ENCODE results near the gene MT1H.
"Not testable (repeated sequence)": the region's sequence is repeated elsewhere in the genome, so short reads cannot be mapped to it uniquely, and the experiment has no call there.

Gene MT1H

DNA sequence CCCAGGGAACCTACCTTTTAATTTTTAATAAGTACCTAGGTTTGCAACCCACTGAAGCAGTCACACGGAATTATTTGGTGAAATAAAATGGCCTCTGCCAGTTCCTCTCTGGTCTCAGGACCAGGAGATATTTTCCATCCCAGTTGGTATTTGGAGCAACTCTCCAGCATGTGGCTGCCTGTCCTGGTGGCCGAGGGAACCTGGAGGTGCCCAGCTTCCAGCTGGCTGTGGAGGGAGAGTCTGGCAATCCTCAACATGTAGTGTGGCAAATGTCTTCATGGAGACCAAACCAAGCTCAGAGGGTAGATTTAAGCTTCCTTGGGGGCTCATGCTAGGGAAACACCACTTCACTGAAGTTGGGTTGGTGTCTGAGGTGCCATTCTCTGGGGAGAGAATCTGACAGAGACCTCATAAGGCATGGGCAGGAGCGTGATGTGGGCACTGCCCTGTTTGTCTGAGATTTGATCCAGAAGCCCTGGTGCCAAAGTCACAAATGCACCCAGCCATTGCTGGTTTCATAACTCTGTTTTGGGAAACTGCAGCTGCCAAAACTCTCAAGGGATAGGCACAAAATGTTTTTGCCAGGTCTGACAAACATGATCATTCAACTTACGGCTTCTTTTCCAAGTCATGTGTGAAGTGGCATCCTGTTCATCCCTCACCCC lies 15.4 kb downstream of the MT1H start:
- DNase-seq (ENCODE audit: low read depth in 3 of 3) = no peak

DNA sequence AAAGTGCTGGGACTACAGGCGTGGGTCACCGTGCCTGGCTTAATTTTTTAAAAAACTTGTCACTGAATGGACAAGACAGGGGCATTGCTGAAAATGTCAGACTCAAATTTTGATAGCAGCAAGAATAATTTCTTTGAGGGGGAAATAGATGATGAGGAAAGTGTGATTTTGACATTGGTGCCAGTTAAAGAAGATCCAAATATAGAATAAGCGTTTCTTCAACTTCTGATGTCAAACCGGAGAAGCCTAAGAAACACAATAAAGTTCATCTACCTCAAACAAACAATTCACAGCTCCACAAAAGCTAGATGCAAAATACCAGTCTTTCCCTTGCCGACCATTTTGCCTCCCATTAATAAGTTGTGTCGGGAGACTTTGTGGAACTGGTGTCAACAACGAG lies 17.1 kb downstream of the MT1H start:
- DNase-seq (ENCODE audit: low read depth in 3 of 3) = no peak

DNA sequence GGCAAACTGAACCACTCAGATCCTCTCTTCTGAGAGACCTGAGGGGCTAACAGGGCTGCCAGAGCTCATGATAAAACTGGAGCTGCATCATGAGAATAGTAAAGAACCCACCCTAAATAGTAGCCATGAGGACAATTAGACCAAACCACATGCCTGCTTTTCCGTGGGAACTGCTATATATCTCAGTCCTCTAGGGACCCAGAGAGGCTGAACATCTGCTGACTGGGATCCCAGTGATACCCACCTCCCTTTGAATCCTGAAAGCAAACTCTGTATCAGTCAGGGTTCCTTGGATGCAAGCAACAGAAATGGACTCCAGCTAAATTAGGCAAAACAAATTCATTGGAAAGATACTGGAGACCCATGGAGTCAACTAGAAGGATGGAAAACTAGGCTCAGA lies 19.1 kb downstream of the MT1H start:
- DNase-seq (ENCODE audit: low read depth in 3 of 3) = no peak

DNA sequence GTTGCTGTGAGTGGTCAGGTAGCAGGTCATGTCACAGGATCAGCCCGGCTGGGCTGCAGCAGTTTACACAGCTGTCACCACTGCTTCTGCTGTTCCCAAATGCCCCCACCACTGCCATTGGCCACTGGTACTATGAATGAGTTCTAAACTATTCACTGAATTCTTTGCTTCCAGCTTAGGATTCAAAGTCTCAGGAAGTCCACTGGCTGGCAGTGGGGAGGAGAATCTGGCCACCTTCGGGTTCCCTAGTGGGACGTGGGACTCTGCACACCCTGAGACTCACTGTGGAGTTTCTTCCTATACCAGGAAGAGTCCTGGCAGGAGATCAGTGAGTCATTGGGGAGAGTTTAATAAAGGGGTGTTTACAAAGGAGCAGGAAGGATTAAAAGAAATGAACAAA lies 19.6 kb downstream of the MT1H start:
- no peak for DNase-seq (ENCODE audit: low read depth in 3 of 3)

DNA sequence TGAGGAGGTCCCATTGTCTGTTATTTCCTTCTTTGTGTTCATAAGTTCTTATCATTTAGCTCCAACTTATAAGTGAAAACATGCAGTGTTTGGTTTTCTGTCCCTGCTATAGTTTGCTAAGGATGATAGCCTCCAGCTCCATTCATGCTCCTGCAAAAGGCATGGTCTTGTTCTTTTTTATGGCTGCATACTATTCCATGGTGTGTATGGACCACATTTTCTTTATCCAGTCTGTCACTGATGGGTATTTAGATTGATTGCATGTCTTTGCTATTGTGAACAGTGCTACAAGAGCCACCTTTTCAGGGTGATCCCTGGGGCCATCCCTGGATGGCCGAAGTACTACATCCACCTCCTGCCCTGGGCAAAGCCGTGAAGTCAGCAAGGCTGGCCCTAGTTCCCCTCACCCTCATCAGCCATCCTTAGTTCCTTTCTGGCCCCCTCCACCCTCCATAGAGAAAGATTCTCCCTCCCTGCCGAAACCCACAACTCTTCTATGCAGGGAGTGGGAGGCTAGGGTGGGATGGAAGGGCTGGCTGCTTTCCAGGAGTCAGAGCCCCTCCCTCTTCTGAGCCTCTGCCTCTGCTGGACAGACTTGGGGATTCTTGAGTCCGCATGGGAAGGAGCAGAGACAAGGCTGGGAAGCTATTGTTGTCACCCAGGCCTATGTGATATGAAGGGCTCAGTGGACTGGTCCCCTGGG lies 21.0 kb downstream of the MT1H start:
- DNase-seq (ENCODE audit: low read depth in 3 of 3) = no peak

DNA sequence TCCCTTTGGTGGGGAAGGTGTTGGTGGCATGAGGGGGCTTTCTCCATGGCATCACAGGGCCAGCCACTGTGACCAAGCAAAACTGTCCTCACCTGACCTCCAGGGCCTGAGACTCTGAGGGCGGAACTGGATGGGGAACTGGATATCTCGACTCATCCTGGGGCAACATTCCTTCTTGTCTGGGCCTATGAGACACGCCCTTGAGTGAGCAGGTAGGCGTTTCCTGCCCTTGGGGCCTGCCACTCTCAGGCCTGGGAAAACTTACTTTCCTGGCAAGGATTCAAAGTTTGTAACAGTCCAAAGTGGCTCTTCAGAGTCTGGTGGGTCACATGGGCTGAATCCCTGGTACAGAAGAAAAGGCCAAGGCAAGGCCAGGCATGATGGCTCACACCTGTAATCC lies 22.3 kb downstream of the MT1H start:
- DNase-seq (ENCODE audit: low read depth in 3 of 3) = no peak

DNA sequence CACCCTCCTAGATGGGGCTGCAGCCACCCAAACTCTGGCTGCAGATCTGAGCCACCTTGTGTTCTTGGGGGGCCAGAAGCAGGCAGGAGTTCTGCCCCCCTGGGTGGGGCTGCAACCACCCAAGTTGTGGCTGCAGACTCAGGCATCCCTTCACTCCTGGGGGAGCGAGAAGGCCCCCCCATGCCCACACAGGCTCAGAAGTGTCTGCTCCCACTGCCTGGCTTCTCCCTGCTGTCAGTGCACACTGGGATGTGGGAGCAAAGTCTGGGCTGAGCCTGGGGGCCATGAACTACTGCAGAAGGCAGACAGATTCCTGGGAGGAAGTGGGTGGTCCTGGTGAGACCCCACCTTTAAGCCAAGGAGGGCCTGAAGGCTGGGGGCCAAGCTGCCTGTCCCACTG lies 25.6 kb downstream of the MT1H start:
- no peak for DNase-seq (ENCODE audit: low read depth in 3 of 3)

DNA sequence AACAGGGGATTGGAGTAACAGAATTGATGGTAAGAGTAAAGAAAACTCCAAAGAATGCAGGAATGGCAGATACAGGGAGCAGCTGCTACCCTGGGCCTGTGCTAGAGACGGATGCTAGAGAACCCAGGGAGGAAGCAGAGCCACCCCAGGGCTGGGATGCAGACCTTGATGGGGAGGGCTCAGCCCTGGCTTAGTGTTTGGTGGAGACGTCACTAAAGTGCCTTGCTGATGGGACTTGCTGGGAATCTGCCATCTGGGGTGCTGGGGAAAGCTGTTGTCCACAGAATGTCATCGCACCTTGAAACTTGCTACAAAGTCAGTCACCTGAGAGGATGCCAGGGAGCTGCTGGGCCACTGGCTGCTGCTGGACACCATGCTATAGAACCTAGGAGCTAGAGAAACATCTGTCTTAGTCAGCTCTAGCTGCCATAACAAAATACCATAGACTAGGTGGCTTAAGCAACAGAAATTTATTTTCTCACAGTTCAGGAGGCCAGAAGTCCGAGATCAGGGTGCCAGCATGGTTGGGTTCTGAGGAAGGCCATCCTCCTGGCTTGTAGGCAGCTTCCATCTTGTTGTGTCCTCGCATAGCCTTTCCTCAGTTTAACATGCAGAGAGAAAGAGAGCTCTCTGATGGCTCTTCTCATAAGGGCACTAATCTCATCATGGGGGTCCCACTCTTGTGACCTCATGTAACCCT lies 28.0 kb downstream of the MT1H start:
- no peak for DNase-seq (ENCODE audit: low read depth in 3 of 3)

DNA sequence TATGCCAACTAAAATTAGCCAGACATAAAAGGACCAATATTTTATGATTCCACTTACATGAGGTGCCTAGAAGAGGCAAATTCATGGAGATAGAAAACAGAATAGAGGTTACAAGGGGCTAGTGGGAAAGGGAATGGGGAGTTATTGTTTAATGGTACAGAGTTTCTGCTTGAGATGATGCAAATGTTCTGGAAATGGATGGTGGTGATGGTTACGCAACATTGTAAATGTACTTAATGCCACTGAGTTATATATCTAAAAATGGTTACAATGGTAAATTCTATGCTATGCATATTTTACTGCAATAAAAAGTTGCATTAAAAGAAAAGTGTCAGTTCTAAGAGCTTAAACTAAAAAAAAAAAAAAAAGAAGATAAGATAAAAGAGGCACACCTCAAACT lies 30.6 kb downstream of the MT1H start:
- no peak for DNase-seq (ENCODE audit: low read depth in 3 of 3)

DNA sequence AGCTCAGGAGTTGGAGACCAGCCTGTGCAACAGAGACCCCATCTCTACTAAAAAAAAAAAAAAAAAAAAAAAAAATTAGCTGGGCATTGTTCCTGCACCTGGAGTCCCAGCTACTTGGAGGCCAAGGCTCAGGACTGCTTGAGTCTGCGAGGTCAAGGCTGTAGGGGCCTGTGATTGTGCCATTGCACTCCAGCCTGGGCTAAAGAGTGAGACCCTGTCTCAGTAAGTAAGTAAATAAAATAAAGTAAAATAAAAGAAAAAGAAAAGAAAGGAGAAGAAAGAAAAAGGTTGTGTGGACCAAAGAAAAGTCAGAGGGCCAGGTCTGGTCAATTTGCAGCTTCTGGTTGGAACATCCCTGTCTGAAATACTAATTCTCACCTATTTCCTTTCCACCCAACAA lies 31.0 kb downstream of the MT1H start:
- DNase-seq (ENCODE audit: low read depth in 3 of 3) = no peak

DNA sequence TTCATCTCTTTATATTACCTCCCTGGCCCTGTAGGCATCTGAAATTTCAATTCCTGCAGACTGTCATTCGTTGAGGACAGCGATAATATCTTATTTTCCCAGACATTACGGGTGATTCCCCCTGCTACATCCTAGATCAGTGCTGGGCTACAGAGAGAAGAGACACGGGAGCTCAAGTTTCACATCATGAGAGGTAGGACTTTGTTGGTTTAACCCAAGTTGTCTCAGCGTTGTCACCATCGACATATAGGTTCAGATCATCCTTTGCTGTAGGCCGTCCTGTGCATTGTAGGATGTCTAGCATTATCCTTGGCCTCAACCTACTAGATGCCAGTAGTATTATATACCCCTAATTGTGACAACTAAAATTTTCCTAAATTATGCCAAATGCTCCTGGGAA lies 31.9 kb downstream of the MT1H start:
- DNase-seq (ENCODE audit: low read depth in 3 of 3) = no peak

DNA sequence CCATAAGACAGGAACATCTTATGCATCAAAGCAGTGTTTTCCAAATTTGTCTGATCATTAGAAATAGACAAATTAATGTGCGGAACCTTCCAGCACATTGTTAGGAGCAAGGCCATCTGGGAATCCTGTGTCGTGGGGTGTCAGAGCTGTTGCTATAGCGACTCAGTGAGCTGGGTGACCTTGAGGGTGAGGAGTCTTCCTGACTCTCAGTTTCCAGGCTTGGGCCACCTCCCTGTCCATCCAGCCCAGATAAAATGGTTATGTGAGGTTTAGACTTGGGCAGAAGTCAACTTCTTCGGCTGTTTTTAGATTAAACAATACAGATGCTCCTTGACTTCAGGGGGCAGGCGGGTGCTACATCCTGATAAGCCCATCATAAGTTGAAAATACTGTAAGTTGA lies 33.2 kb downstream of the MT1H start:
- DNase-seq (ENCODE audit: low read depth in 3 of 3) = no peak

DNA sequence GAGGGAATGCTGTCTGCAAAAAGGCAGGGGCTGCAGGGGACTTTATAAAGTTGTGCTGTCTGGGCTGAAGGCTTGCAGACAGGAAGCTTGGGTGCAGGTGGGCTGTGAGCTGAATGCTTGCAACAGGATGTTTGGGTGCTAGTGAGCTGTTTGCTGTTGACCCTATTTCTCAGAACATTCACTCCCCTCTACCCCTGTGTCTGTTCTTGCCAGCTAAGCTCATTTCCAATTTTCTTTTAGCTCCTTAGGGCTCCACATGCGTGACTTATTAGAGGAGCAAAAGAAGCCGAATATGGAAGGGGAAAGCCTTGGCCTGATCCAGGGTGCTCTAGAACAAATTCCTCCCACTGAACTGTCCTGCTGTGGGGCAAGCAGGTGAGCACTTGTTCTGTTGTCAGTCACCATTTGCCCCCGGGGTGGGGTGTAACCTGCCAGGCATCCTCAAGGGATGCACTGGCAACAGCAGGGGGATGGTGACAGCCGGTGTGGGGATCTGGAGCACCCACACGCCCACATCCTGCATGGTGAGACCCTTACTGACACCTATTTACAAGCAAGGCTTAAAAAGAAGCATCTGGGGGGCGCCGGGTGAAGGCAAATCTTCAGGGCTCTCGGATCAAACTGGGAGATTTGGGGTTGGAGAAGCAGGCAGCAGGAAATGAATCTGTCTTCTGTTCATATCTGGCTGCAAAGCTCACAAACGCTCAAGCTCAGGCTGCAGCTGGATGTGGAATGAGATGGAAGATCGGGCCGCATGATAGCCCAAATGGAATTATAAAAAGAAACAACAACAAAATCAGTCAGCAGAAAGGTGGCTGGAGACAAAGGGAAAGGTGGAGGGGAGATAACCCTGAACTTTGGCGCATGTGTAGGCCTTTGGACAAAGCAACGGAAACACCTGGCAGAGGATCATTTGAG lies 39.2 kb downstream of the MT1H start:
- no peak for DNase-seq (ENCODE audit: low read depth in 3 of 3)

DNA sequence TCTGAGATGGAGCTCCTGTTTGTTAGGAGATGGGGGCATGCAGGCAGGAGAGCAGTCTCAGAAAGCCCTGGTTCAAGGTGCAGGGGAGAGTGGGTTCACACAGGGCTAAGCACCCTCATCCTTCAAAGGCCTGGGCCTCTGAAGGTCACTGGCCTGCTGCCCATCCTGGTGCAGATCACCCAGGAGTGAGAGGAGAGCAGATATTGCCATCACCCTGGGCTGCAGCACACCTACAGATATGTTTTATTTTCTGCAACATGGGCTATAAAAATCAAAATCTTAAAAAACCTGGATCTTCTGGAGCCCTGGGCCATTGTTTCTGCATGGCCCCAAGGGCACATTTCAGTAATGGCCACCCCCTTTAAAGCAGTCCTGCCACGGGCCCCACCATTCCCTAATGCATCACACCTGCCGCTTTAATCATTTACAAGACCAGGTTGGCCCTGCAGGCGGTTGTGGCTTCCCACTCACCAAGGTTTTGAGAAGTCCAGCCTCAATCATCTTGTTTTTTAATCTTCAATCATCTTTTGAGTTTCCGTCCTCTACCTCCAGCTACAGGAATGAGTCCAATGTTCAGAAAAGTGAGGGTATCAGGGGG lies 39.9 kb downstream of the MT1H start:
- DNase-seq (ENCODE audit: low read depth in 3 of 3) = no peak

DNA sequence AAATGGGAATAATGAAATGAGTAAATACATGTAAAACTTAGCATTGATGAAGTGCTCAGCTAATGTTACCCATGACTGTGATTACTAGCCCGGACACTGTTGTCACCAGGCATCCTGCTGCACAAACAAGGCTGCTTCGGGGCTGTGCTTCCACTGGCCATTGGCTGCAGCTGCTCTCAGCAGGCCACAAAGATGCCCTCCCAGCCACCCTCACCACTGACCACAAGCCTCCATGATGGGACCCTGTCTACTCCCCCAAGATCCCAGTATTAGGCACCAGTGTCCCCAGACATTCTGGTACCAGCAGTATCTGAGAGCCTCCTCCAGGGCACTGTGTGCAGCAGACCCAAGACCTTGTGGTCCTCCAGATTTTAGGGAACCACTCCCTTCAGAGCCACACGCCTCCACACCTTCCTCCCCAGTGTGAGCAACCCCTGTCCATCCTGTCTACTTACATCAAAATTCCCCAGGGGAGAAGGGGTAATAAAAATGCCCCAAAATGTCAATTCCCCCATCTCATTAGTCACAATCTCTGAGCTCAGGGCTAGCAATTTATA lies 40.6 kb downstream of the MT1H start:
- no peak for DNase-seq (ENCODE audit: low read depth in 3 of 3)

DNA sequence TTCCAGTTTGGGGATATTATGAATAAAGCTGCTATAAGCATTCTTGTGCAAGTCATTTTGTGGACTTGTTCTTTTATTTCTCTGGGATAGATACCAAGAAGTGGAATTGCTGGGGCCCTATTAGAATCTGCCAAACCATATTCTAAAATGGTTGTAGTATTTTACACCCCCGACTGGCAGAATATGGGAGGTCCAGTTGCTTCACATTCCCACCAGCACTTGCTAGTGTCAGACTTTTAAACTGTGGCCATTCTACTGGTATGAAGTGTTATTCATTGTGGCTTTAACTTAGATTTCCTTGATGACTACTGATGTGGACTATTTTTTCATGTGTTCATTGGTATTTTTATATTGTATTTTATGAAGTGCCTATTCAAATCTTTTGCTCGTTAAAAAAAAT lies 42.2 kb downstream of the MT1H start:
- DNase-seq (ENCODE audit: low read depth in 3 of 3) = no peak

DNA sequence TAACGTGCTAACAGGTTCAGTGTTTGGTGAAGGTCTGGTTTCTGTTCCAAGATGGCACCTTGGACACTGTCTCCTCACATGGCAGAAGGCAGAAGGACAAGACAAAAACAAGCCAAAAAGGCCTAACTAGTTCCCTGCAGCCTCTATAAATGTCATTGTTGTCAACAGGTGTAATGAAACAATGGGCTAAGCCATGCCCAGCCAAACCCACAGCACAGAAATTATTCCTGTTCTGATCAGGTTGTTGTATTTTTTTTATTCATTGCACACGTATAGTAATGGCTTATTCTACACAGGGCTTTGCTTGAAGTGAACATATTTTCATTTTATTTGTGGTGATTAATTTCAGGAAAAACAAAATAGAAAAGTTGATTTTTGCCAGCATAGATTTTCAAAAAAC lies 44.2 kb downstream of the MT1H start:
- DNase-seq (ENCODE audit: low read depth in 3 of 3) = no peak

DNA sequence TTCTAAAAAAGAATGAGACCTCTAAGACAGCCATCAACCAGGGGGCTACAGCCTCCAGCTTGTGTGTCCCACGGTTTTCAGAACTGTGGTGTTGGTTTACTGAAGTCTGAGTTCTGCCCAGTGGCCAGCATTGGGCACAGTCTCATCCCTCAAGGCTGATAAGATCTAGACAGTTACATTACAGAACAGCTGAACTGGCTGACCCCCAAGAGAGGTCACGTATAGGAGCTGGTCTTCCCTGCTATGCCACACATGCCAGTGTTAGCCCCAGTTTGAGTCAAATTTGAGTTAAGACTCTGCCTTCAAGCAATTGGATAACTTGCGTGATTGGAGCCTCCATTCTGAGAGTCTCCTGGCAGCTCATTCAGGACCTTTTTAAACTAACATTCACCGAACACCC lies 45.5 kb downstream of the MT1H start:
- DNase-seq (ENCODE audit: low read depth in 3 of 3) = no peak

DNA sequence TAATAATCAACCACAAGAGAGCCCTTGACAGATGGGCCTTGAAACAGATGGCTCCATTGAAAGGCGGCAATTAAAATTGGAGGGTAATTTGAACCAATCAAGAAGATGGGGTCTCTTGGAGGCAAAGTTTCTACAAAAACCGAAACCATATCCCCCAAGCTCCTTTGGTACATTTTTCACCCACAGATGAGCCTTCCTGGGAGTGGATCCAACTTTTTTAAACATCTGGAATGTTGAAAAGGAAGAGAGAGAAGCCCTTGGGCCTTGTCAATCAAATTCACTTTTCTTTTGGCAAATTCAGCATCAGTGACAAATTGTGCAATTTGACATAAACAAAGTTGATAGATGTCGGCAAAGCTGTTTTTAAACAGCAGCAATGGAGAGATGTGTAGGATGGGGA lies 47.1 kb downstream of the MT1H start:
- DNase-seq (ENCODE audit: low read depth in 3 of 3) = no peak

DNA sequence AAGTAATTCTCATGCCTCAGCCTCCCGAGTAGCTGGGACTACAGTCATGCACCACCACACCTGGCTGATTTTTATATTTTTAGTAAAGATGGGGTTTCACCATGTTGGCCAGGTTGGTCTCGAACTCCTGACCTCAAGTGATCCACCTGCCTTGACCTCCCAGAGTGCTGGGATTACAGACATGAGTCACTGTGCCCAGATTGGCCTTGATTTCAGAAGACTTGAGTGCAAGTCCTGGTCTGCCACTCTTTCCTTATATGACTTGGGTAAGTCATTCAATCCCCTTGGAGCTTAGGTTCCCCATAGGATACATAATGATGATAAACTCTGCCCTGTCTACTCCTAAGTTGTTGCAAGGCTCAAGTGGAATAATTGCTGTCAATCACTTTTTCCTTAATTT lies 47.9 kb downstream of the MT1H start:
- not testable (repeated sequence) for DNase-seq (ENCODE audit: low read depth in 3 of 3)

Measured in stimulated activated CD4-positive, alpha-beta T cell treated with anti-CD3 and anti-CD28 coated beads, TNF-alpha, amount 100 ng/mL, for 24 hours (primary cell).